Effector CD8-positive, alpha-beta T cell (primary cell): Measurements from ENCODE around the gene ABCC10.
"Not testable (repeated sequence)": the region's sequence is repeated elsewhere in the genome, so short reads cannot be mapped to it uniquely, and the experiment has no call there.

Source experiments
- DNase-seq: peaks from one replicate; lab custom pipeline; 2025; lab: John Stamatoyannopoulos, UW
- total RNA-seq, 4 experiments: gene quantifications; one replicate each; lab custom pipeline; 2026; lab: John Stamatoyannopoulos, UW

ABCC10 gene, protein sequence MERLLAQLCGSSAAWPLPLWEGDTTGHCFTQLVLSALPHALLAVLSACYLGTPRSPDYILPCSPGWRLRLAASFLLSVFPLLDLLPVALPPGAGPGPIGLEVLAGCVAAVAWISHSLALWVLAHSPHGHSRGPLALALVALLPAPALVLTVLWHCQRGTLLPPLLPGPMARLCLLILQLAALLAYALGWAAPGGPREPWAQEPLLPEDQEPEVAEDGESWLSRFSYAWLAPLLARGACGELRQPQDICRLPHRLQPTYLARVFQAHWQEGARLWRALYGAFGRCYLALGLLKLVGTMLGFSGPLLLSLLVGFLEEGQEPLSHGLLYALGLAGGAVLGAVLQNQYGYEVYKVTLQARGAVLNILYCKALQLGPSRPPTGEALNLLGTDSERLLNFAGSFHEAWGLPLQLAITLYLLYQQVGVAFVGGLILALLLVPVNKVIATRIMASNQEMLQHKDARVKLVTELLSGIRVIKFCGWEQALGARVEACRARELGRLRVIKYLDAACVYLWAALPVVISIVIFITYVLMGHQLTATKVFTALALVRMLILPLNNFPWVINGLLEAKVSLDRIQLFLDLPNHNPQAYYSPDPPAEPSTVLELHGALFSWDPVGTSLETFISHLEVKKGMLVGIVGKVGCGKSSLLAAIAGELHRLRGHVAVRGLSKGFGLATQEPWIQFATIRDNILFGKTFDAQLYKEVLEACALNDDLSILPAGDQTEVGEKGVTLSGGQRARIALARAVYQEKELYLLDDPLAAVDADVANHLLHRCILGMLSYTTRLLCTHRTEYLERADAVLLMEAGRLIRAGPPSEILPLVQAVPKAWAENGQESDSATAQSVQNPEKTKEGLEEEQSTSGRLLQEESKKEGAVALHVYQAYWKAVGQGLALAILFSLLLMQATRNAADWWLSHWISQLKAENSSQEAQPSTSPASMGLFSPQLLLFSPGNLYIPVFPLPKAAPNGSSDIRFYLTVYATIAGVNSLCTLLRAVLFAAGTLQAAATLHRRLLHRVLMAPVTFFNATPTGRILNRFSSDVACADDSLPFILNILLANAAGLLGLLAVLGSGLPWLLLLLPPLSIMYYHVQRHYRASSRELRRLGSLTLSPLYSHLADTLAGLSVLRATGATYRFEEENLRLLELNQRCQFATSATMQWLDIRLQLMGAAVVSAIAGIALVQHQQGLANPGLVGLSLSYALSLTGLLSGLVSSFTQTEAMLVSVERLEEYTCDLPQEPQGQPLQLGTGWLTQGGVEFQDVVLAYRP (N-terminal part only)
- 48.7 to 117 (median 63.2) reads per million in 4 experiments for total RNA-seq

DNA sequence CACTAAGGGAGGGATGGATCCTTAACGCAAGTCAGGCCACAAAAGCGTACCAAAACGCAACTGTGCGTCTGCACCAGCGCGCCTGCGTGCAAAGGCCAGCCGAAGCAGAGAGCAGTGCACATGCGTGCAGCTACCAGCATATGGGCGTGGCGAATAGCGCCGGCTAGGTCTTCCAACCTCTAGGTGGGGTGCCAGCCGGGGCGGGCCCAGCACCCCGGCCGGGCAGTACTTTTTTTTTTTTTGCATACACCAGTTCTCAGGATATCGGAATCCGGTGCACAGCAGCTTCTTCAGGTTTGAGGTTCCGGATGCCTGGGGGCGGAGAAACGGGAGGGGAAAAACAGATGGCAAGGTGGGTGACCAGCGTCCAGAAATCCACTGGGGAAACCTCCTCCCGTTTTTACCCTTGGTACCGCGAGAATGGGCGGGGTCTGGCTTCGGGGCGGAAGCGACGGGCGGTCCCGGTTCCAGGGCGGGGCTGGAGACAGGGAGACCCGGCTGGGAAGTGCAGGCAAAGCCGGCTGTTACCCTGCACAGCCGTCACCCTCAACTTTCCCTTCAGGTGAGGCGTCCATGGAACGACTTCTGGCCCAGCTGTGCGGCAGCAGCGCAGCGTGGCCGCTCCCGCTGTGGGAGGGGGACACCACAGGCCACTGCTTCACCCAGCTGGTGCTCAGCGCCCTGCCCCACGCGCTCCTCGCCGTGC, at the start of gene ABCC10:
Gene ABCC10, plus strand, starts transcription at position 136 of the 706 bp plus-strand sequence. Its CDS starts 438 bp downstream, at position 574.
- peak; percentile 89 for DNase-seq

DNA sequence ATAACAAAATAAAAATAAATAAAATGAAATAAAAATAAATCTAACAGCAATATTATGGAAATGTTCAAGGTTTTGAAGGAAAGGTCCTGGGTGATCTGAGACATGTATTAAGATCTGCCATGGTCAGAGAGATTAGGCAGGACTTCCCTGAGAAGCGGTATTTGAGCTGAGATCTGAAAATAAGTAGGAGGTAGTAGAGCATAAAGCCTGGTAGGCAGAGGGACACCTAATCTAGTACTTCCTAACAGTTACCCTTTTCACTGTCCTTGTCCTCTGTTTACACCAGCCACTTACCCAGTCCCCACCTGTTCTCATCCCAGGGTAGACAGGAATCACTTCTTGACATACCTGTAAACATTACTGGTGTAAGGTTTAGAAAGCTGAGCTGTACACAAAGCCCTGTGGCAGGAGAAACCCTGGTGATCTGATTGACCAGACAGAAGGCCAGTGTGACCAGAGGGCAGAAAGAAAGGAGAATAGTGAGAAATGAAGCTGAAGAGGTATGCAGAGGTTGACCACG, 49.6 kb upstream of the ABCC10 start:
- DNase-seq = no peak

DNA sequence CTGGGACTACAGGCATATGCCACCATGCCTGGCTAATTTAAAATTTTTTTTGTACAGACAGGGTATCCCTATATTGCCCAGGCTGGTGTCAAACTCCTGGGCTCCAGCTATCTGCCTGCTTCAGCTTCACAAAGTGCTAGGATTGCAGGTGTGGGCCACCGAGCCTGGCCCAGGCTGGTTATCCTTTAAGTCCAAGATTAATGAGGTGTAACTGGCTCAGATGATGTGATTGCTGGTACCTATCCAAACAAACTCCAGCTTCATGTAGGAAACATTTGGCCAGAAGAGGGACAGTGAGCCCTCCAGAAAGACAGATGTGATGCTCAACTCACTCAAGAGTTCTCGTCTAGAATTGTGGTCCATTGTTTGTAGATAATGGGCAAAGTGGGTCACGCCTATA, 48.7 kb upstream of the ABCC10 start:
- DNase-seq = no peak

DNA sequence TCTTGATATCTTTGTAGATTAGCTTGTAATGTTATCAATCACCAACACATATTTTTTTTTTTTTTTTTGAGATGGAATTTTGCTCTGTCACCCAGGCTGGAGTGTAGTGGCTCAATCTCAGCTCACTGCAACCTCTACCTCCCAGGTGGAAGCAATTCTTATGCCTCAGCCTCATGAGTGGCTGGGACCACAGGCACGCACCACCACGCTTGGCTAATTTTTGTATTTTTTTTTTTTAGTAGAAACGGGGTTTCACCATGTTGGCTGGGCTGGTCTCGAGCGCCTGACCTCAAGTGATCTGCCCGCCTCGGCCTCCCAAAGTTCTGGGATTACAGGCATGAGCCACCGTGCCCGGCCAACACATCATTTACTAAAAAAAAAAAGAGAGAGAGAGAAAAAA, 46.5 kb upstream of the ABCC10 start:
- not testable (repeated sequence) for DNase-seq

DNA sequence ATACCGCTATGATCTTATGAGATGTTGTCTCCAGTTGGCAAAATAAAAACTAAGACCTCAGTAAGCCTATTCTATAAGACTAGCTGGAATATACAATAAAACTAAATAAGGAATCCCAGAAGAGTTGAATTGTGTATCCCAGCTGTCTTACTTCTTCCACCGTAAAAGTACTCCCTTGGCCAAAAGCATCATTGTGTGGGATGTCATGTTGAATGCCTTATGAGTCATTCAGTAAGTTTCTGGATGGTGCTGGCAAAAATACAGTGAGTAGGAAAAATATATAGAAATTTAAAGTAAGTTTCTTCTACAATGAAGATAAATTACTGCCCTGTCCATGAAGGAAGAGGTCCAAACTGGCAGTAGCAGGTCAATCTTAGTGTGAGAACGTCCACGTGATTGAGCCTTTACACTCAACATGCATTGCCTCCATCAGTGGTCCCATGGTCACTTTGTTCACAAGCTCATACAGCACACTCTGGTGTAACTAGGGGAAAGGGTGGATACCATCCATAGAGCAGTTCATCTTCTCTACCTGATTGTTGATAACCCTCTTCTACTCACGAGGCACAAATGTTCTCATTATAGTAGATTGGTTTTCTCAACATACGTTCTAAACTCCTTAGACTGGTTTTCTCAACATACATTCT, 44.2 kb upstream of the ABCC10 start:
- no peak for DNase-seq

DNA sequence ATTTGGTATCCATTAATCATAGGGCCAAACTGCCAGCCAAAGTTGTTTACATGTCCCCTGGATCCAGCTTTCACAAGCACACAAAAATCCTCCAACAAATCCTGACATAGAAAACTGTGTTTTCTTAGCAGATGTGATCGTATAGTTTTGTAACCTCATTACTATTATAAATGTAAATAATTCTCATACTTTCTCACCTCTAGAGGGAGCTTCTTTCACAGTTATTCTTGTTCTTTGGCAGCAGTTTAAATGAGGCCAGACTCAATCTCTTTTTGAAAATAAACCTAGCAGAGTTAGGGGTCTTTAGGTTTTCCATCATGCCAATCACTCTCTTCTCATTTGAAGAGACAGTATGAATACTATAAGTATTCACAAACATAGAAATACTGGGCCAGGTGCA, 40.8 kb upstream of the ABCC10 start:
- no peak for DNase-seq

DNA sequence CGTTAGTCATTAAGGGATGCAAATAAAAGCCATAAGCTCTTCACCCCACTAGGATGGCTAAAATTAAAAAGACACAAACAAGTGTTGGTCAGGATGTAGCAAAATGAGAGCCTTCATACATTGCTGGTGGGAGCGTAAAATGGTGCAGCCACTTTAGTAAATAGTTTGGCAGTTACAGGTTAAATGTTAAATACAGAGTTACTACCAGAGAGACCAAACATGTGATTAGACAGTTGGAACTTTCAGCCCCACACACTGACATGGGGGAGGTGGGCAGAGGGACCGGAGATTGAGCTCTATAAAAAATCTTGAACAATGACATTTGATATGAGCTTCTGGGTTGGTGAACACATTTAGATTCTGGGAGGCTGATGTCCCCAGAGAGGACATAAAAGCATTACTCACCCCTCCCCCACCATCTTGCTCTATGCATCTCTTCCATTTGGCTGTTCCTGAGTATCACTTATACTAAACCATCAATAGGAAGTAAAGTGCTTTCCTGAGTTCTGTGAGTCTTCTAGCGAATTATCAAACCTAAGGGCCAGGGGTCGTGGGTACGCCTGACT, 37.5 kb upstream of the ABCC10 start:
- DNase-seq = no peak

DNA sequence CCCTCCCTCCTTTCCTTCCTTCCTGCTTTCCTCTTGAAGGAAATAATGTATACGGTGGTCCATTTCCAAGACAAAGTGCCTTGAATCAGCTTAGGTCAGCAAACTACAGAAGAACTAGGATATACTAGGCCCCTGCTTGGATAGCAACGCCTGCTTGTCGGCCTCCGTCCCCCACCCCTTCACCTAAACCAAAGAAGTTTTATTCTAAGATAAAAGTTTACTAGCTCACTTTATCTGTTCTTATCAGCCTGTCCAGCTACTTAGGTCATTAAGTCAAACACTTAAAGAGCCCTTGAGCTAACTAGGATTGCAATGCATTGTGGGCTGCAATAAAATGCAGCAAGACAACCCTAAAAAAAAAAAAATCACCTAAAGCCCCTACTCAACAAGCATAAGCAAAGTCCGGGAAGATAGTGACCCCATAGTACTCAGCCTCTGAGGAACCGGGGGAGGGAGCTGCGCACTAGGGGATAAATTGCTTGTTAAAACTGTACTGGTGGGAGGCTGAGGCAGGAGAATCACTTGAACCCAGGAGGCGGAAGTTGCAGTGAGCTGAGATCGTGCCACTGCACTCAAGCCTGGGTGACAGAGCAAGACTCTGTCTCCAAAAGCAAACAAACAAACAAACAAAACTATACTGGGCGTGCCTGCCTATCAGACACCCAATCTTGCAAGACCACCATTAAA, 36.4 kb upstream of the ABCC10 start:
- DNase-seq = not testable (repeated sequence)

DNA sequence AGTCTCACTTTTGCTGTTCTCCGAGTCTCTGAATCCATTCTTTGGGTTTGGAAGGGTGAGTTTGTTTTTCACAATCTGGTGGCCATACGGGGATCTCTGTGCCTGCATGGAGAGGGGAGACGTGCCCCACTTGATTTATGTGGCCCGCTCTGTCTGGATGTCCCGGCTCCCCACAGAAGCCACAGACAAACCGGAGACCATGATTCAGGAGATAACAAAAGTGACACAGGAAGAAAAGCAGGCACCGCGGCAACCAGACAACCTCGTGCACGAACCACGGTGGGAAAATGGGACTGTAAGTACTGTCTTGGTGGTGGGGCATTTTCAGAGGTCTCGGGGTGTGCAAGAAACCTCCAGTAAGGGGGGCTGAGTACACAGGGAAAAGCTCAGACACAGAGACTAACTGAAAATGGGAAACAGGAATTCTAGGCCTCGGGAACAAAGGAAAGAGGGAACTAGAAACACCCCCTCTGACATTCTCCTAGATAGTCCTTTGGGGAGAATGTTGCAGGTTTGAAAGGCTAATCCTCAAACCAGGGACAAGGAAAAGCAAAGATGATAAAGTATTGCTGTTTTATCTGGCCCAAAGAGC, 35.8 kb upstream of the ABCC10 start:
- DNase-seq = peak; percentile 6

DNA sequence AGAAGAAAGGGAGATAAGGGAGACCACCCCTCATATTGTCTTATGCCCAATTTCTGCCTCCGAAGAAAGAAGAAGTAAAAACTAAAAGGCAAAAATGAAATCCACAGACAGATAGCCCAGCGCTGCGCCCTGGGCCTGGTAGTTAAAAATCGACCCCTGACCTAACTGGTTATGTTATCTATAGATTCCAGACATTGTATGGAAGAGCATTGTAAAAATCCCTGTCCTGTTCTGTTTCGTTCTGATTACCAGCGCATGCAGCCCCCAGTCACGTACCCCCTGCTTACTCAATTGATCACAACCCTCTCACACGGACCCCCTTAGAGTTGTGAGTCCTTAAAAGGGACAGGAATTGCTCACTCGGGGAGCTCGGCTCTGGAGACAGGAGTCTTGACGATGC, 34.2 kb upstream of the ABCC10 start:
- DNase-seq = not testable (repeated sequence)

DNA sequence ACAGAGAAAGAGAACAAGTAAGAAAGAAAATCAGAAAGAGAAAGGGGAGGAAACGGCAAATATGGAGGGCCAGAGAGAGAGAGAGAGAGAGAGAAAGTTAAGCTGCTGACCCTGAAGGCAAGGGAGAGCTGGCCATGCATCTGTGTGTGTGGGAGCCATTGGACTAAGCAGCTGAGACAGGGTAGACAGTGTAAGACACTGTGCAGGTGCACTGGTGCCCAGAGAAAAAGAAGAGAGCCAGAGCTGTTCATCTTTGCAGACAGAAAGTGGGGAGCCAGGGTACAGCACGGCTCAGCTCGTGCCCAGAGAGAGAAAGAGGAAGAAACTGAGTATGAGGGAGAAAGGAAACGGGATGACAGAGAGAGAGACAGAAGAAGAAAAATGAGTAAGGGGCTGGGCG, 33.7 kb upstream of the ABCC10 start:
- no peak for DNase-seq

DNA sequence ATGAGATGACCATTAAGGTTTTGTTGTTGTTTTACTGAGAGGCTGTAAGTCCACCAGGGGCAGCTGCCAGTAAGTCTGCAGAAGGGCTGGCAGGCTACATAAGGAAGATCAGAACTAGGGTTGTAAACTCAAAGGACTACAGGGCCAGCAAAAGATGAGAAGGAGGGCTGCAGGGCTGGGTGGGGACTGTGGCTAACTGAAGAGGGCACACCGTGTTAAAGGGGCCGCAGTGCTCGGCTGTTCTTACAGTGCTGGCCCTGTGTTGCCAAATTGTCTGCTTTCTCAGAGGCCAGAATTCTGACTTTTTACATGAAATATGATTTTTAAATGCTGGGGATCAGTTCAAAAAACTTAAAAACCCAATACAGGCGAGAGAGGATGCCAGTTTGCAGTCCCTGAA, 32.4 kb upstream of the ABCC10 start:
- DNase-seq = no peak

DNA sequence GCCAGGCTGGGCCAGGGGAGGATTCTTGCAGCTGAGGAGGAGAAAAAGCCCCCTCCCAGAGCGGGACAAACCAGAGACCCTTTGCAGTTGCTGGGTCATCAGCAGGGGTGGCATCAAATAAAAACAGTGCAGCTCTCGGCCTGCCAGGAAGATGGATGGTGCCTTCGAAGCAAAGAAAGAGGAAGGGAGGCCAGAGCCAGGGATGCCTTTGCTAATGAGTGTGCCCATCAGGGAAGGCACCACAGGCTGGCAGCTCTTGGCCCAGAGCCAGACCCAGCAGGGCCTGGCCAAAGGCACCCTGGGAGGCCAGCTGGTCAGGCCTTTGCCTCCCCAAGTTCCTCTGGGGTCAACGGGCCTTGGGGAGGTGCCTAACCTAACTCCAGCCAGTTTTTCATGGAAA, 31.6 kb upstream of the ABCC10 start:
- no peak for DNase-seq

DNA sequence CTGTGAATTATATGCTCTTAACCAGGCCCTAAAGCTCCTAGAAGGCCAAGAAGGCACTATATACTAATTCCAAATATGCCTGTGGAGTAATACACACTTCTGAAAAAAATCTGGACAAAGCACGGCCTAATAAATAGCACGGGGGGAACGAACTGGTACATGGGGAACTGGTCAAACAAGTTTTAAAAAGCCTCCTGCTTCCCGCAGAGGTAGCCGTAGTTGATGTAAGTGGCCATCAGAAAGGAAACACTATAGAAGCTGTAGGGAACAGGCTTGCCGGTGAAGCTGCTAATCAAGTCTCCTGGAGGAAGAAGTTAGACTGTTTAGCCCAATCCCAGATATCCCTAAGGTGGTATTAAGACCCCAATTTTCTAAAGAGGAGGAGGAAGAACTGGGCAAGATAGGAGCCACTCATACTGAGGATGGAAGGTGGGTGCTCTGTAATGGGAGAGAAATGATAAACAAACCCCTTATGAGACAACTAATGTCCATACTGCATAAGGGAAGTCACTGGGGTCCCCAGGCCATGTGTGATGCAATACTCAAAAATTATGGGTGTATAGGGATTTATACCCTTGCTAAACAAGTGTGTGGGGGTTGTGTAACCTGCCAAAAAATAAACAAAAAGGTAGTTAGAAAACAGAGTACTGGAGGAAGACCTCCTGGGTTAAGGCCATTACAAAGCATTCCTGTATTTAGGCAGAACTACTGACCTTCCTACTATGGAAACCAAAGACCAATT, 30.8 kb upstream of the ABCC10 start:
- no peak for DNase-seq

DNA sequence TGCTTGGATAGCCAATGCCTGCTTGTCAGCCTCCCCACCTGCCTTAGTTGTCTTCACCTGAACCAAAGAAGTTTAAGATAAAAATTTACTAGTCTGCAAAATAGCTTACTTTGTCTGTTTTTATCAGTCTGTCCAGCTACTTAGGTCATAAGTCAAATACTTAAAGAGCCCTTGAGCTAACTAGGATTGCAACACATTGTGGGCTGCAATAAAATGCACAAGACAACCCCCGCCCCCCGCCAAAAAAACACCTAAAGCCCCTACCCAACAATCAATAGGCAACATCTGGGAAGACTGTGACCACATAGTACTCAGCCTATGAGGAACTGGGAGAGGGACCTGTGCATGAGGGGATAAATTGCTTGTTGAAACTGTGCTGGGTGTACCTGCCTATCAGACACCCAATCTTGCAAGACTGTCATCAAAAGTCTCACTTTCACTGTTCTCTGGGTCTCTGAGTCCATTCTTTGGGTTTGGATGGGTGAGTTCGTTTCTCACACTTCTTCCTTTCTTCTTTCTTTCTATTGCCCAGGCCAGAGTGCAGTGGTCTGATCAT, 27.3 kb upstream of the ABCC10 start:
- DNase-seq = no peak

DNA sequence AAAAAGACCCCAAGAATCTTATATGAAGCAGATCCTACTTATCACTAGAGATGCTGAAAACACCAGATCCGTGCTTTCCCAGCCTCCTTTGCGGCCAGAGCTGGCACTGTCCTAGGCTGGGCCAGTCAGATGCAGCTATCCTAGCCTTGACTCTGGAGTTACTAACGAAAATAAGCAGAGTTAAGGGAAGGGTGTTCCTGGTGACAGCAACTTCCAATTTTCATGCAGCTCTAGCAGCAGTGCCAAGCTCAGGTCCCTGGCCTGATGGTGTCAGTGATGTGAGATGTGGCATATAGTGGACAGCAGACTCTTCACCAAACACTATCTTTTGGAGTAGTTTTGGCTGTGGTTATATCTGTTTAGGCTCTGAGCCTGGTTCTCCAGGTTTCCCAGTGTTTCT, 25.6 kb upstream of the ABCC10 start:
- DNase-seq = no peak

DNA sequence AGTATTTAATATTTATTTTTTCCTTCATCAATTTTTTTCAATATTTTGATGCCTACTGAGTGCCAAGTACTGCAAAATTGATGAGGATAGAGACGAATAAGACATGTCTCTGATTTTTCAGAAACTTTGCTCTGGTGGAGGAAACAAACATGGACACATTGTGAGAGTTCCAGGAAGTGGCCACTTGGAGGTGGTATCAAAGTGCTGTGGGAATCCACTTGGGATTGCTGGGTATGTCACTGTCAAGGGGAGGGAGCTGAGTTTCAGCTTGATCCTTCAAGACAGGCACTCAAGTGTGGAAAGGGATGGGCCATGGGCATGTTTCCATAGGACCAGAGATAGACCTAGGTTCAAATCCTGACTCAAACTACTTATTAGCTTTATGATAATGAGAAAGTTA, 24.5 kb upstream of the ABCC10 start:
- DNase-seq = no peak

DNA sequence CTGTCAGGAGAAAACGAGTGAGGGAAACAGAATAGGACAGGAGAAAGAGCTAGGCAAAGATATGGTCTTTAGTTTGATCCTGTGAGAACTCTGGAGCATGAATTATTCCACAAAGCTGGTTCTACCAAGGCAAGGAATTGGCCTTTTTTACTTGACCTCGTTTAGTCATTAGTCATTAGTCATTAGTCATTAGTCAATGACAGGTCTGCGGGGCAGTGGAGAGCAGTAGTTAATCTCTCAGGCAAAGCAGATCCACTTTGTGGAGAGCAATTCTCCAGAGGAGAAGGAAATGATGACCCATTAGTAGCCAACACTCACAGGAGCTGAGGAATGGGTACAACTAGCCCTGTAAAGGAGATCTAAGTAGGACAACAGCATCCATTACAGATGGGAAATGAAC, 22.0 kb upstream of the ABCC10 start:
- DNase-seq = no peak
